Mesenchymal stem cell (in vitro differentiated cells and primary cell): Measurements from ENCODE around the gene FLG. TPM values are rescaled to one million over a fixed set of nuclear protein-coding genes. Genes with fewer than 3 reads are reported as not detected.

ENCODE experiments used
- DNase-seq: peaks from one replicate; pipeline ENCODE4 v3.0.0-alpha.2; 2013
- H2AFZ ChIP-seq: one replicate; pipeline ENCODE4 v1.6.1; 2013; ENCODE audit warnings: low read depth, mild to moderate bottlenecking, control low read depth, inconsistent platforms, low read length, moderate library complexity
- H2AK5ac ChIP-seq: 2 replicates; pipeline ENCODE4 v1.6.1; 2013; ENCODE audit warnings: low read length, moderate library complexity, mild to moderate bottlenecking, inconsistent platforms; ENCODE audit not compliant: severe bottlenecking
- H2BK120ac ChIP-seq: one replicate; pipeline ENCODE4 v1.6.1; 2013; ENCODE audit warnings: low read depth, mild to moderate bottlenecking, inconsistent platforms, low read length, moderate library complexity
- H2BK12ac ChIP-seq, 2 experiments: one replicate each; pipeline ENCODE4 v1.6.1; 2013; ENCODE audit warnings: inconsistent platforms in 2 of 2, low read length in 2 of 2, mild to moderate bottlenecking in 2 of 2, moderate library complexity in 2 of 2, control low read depth in 1 of 2
- H2BK15ac ChIP-seq: one replicate; pipeline ENCODE4 v1.6.1; 2013; ENCODE audit warnings: mild to moderate bottlenecking, low read depth, inconsistent platforms; ENCODE audit not compliant: poor library complexity, severe bottlenecking
- H2BK5ac ChIP-seq: 2 replicates; pipeline ENCODE4 v1.6.1; 2013; ENCODE audit warnings: low read depth, mild to moderate bottlenecking, low read length, control low read depth, inconsistent platforms; ENCODE audit not compliant: poor library complexity, severe bottlenecking
- H3K14ac ChIP-seq, 2 experiments: one replicate each; pipeline ENCODE4 v1.6.1; 2013; ENCODE audit warnings: inconsistent platforms in 2 of 2, low read length in 2 of 2, control low read depth in 1 of 2, mild to moderate bottlenecking in 1 of 2, moderate library complexity in 1 of 2
- H3K18ac ChIP-seq, 2 experiments: one replicate each; pipeline ENCODE4 v1.6.1; 2013; ENCODE audit warnings: inconsistent platforms in 2 of 2, low read length in 2 of 2, control low read depth in 1 of 2, low read depth in 1 of 2, mild to moderate bottlenecking in 1 of 2
- H3K23ac ChIP-seq, 2 experiments: one replicate each; pipeline ENCODE4 v1.6.1; 2013; ENCODE audit warnings: inconsistent platforms in 2 of 2, low read length in 2 of 2, mild to moderate bottlenecking in 2 of 2, moderate library complexity in 2 of 2, control low read depth in 1 of 2
- H3K27ac ChIP-seq: 2 replicates; pipeline ENCODE4 v1.5.1; 2013; ENCODE audit warnings: mild to moderate bottlenecking, moderate library complexity, low read length, control low read depth, inconsistent platforms; ENCODE audit not compliant: poor library complexity, severe bottlenecking
- H3K27me3 ChIP-seq, 2 experiments: 2 replicates each; pipeline versions ENCODE4 v1.6.1 to v1.7.0; 2013; ENCODE audit warnings: low read length in 2 of 2, mild to moderate bottlenecking in 2 of 2, moderate library complexity in 2 of 2, control low read depth in 1 of 2, inconsistent platforms in 1 of 2; ENCODE audit not compliant: control insufficient read depth in 1 of 2, insufficient read depth in 1 of 2
- H3K36me3 ChIP-seq, 2 experiments: 2 replicates each; pipeline versions ENCODE4 v1.6.1 to v1.7.0; 2013; ENCODE audit warnings: low read length in 2 of 2, control low read depth in 1 of 2, inconsistent platforms in 1 of 2, low read depth in 1 of 2, mild to moderate bottlenecking in 1 of 2; ENCODE audit not compliant: insufficient read depth in 2 of 2, control insufficient read depth in 1 of 2
- H3K4ac ChIP-seq, 2 experiments: one replicate each; pipeline ENCODE4 v1.6.1; 2013; ENCODE audit warnings: inconsistent platforms in 2 of 2, low read length in 2 of 2, mild to moderate bottlenecking in 2 of 2, moderate library complexity in 2 of 2, control low read depth in 1 of 2, low read depth in 1 of 2
- H3K4me1 ChIP-seq: 2 replicates; pipeline ENCODE4 v1.6.1; 2013; ENCODE audit warnings: low read depth, low read length, control low read depth; ENCODE audit not compliant: control insufficient read depth, insufficient read depth
- H3K4me2 ChIP-seq: 2 replicates; pipeline ENCODE4 v1.6.1; 2013; ENCODE audit warnings: low read length, mild to moderate bottlenecking, inconsistent platforms; ENCODE audit not compliant: poor library complexity, severe bottlenecking
- H3K4me3 ChIP-seq, 2 experiments: 2 replicates each; pipeline versions ENCODE4 v1.5.1 to v1.7.0; 2013; ENCODE audit warnings: low read length in 2 of 2, mild to moderate bottlenecking in 2 of 2, control low read depth in 1 of 2, low read depth in 1 of 2; ENCODE audit not compliant: insufficient read depth in 1 of 2
- H3K79me1 ChIP-seq: replicated peaks from 2 replicates; pipeline ENCODE4 v1.6.1; 2013; ENCODE audit warnings: mild to moderate bottlenecking, control low read depth, low read length, inconsistent platforms; ENCODE audit not compliant: poor library complexity, severe bottlenecking
- H3K9ac ChIP-seq: 2 replicates; pipeline ENCODE4 v1.7.0; 2013; ENCODE audit warnings: mild to moderate bottlenecking, low read length, moderate library complexity
- H3K9me3 ChIP-seq: 2 replicates; pipeline ENCODE4 v1.7.0; 2013; ENCODE audit warnings: mild to moderate bottlenecking, low read length; ENCODE audit not compliant: control insufficient read depth
- H4K8ac ChIP-seq: one replicate; pipeline ENCODE4 v1.6.1; 2013; ENCODE audit warnings: inconsistent platforms, mild to moderate bottlenecking, low read length, moderate library complexity
- H4K91ac ChIP-seq: one replicate; pipeline ENCODE4 v1.6.1; 2013; ENCODE audit warnings: mild to moderate bottlenecking, low read length, inconsistent platforms
- WGBS: methylation state at CpG from one replicate; pipeline ENCODE4 v1.1.7; 2013; ENCODE audit warnings: mixed read lengths; 5-methylcytosine and 5-hydroxymethylcytosine counted together
- polyA plus RNA-seq, 2 experiments: library from polyadenylated mRNA; stranded (reverse); fragments of 200-250 nt; gene quantifications; one replicate each; pipeline ENCODE4 v1.2.3, GENCODE V29; 2013

Gene FLG
- not detected for polyA plus RNA-seq (2013, experiment 1 of 2)
- polyA plus RNA-seq (2013, experiment 2 of 2): not detected

DNA sequence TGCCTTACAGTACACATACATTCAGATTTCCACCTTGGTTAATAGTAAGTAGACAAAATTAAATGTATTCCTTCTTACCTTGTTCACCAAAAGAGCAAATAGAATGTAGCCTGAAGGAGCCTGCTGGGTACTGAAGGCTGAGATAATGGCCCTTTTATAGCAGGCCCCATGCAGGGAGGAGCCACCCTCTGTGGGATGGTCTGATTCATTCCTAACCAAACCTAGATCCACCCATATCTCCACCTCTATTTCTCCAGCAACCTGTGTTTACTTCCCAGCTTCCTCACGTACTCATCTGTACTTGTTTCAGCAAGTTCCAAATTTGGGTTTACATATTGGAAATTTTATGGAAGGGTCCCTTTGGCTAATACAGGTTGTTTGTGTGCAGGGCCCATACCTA, at the start of gene FLG:
Gene FLG, minus strand, starts transcription at position 129 of the 400 bp plus-strand sequence. CDS start 9,783 bp downstream, outside the sequence.
- no peak within 1 kb of the TSS for H4K8ac ChIP-seq
- no peaks in the 10 kb centered on the region for H3K4me1 ChIP-seq
- no peak within 1 kb of the TSS for H4K91ac ChIP-seq
- H3K79me1 ChIP-seq: no peaks in the 10 kb centered on the region
- no peak within 1 kb of the TSS for H3K27ac ChIP-seq
- H2BK12ac ChIP-seq: no peak within 1 kb of the TSS
- no CpG with 5 or more reads among the region's 1 CpG for WGBS
- H3K23ac ChIP-seq: no peak within 1 kb of the TSS
- DNase-seq: no peak
- H3K4me2 ChIP-seq: no peak within 1 kb of the TSS
- H3K14ac ChIP-seq: no peak within 1 kb of the TSS
- no peaks in the 10 kb centered on the region for H3K9me3 ChIP-seq
- H2BK15ac ChIP-seq: no peak within 1 kb of the TSS
- H2AFZ ChIP-seq: no peak within 1 kb of the TSS
- no peak within 1 kb of the TSS for H3K18ac ChIP-seq
- H3K4ac ChIP-seq: no peak within 1 kb of the TSS
- no peaks in the 10 kb centered on the region for H3K27me3 ChIP-seq
- H2AK5ac ChIP-seq: no peak within 1 kb of the TSS
- no peak within 1 kb of the TSS for H2BK120ac ChIP-seq
- no peaks in the 10 kb centered on the region for H3K36me3 ChIP-seq
- no peak within 1 kb of the TSS for H3K4me3 ChIP-seq
- no peak within 1 kb of the TSS for H2BK5ac ChIP-seq
- no peak within 1 kb of the TSS for H3K9ac ChIP-seq

DNA sequence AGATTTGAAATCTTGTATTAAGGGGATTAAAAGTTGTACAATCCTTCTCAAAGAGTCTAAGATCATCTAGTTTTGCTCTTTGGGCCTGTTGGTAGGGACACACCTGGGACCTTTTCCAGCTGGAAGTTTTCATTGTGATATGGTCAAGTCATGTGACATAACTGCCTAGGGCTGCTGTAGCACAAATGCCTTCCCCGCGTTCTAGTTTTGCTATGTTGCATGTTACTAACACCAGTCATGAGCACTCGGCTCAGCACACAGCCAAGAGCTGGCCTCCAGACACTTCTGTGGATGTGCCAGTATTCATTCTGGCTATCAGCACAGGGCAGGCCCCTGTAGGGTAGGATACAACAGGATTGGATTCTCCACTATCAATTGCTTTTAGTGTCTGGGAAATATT, 49.4 kb upstream of the FLG start:
- no peak overlapping the region for H3K27ac ChIP-seq
- WGBS: 80% methylated on average over 3 of the region's 3 CpGs
- H2BK120ac ChIP-seq: no peak overlapping the region

GRCh38 chr1:152372672-152373071, 47.6 kb upstream of the FLG start:
- Histone ChIP-seq H3K14ac (no peak overlapping the region), H2BK120ac (no peak overlapping the region), H3K27ac (no peak overlapping the region), H3K9ac (no peak overlapping the region), H2AFZ (no peak overlapping the region), H2BK12ac (no peak overlapping the region), H3K18ac (no peak overlapping the region), H3K4me2 (no peak overlapping the region), H3K36me3 (no peaks in the 10 kb centered on the region), H2BK5ac (no peak overlapping the region), H3K9me3 (peaks cover 18% of the 10 kb centered on the region), H3K4ac (no peak overlapping the region), H4K91ac (no peak overlapping the region), H2BK15ac (no peak overlapping the region), H3K23ac (no peak overlapping the region), H3K4me1 (no peaks in the 10 kb centered on the region), H3K79me1 (no peaks in the 10 kb centered on the region), H4K8ac (no peak overlapping the region), H3K4me3 (no peak overlapping the region), H3K27me3 (no peaks in the 10 kb centered on the region), H2AK5ac (no peak overlapping the region)
- no CpG with 5 or more reads among the region's 1 CpG for WGBS
- DNase-seq: no peak

More for the DNA sequence above, 49.4 kb upstream of the FLG start:
- DNase-seq: no peak
- no peak overlapping the region for H3K23ac ChIP-seq
- H3K14ac ChIP-seq: no peak overlapping the region
- no peak overlapping the region for H3K4me3 ChIP-seq
- H2BK15ac ChIP-seq: no peak overlapping the region
- H3K4me1 ChIP-seq: no peaks in the 10 kb centered on the region
- H3K36me3 ChIP-seq: no peaks in the 10 kb centered on the region
- H4K8ac ChIP-seq: no peak overlapping the region
- no peak overlapping the region for H2BK12ac ChIP-seq
- no peak overlapping the region for H4K91ac ChIP-seq
- H3K9ac ChIP-seq: no peak overlapping the region
- H3K4ac ChIP-seq: no peak overlapping the region
- no peaks in the 10 kb centered on the region for H3K79me1 ChIP-seq
- no peak overlapping the region for H2AFZ ChIP-seq
- no peaks in the 10 kb centered on the region for H3K27me3 ChIP-seq
- no peak overlapping the region for H3K18ac ChIP-seq
- no peak overlapping the region for H3K4me2 ChIP-seq
- H2AK5ac ChIP-seq: no peak overlapping the region
- H2BK5ac ChIP-seq: no peak overlapping the region
- peaks cover 3% of the 10 kb centered on the region for H3K9me3 ChIP-seq

GRCh38 chr1:152367436-152367835, 42.4 kb upstream of the FLG start:
- H4K91ac ChIP-seq: no peak overlapping the region
- no peak overlapping the region for H2AK5ac ChIP-seq
- no peak overlapping the region for H3K27ac ChIP-seq
- H3K4ac ChIP-seq: no peak overlapping the region
- no peak overlapping the region for H3K4me2 ChIP-seq
- no CpG with 5 or more reads among the region's 1 CpG for whole genome bisulfite sequencing
- H2AFZ ChIP-seq: no peak overlapping the region
- no peak overlapping the region for H3K14ac ChIP-seq
- H2BK5ac ChIP-seq: no peak overlapping the region
- no peak overlapping the region for H3K9ac ChIP-seq
- H2BK120ac ChIP-seq: no peak overlapping the region
- H2BK12ac ChIP-seq: no peak overlapping the region
- no peaks in the 10 kb centered on the region for H3K4me1 ChIP-seq
- no peak overlapping the region for H4K8ac ChIP-seq
- no peaks in the 10 kb centered on the region for H3K27me3 ChIP-seq
- H3K23ac ChIP-seq: no peak overlapping the region
- H3K4me3 ChIP-seq: no peak overlapping the region
- no peaks in the 10 kb centered on the region for H3K36me3 ChIP-seq
- no peaks in the 10 kb centered on the region for H3K79me1 ChIP-seq
- DNase-seq: no peak
- H2BK15ac ChIP-seq: no peak overlapping the region
- peaks cover 18% of the 10 kb centered on the region for H3K9me3 ChIP-seq
- no peak overlapping the region for H3K18ac ChIP-seq
